Activated CD4-positive, alpha-beta T cell treated with anti-CD3 and anti-CD28 coated beads, Interleukin-2, amount 10 ng/mL, durations not matched to agents 24 days and 14 days (primary cell): ENCODE results near the gene DAB1. TPM values are rescaled to one million over a fixed set of nuclear protein-coding genes. Genes with fewer than 3 reads are reported as not detected.

Source experiments
- DNase-seq: peaks from one replicate; pipeline ENCODE4 v3.0.0; 2022
- H3K27ac Mint-ChIP-seq: one replicate; pipeline ENCODE4 v1.8.0; 2022; ENCODE audit warnings: mild to moderate bottlenecking, mixed read lengths
- H3K27me3 Mint-ChIP-seq: one replicate; pipeline ENCODE4 v1.8.0; 2022; ENCODE audit warnings: mixed read lengths
- H3K36me3 Mint-ChIP-seq: one replicate; pipeline ENCODE4 v1.8.0; 2022; ENCODE audit warnings: low read depth, mild to moderate bottlenecking, mixed read lengths
- H3K4me1 Mint-ChIP-seq: one replicate; pipeline ENCODE4 v1.8.0; 2021; ENCODE audit warnings: mixed read lengths
- H3K4me3 Mint-ChIP-seq: one replicate; pipeline ENCODE4 v1.8.0; 2022; ENCODE audit warnings: mild to moderate bottlenecking, moderate library complexity, mixed read lengths
- H3K9me3 Mint-ChIP-seq: one replicate; pipeline ENCODE4 v1.8.0; 2021; ENCODE audit warnings: mixed read lengths
- intact Hi-C: fragments of 100-400 bp; cut with micrococcal nuclease; formaldehyde crosslinking; loops from one replicate; pipeline ENCODE4 v1.15.1; 2023
- total RNA-seq: library from RNA; stranded (reverse); gene quantifications from 2 replicates; pipeline ENCODE4 v1.2.3, GENCODE V29; 2022

Gene DAB1
- total RNA-seq, 1 donor from 2014 or later, result not detected

GRCh38 chr1:57311006-57311405 is 112.9 kb downstream of the DAB1 start:
- no peaks in the 10 kb centered on the region for H3K27me3 Mint-ChIP-seq
- H3K4me1 Mint-ChIP-seq, result peaks cover 12% of the 10 kb centered on the region
- H3K27ac Mint-ChIP-seq, result no peak overlapping the region
- peaks cover 11% of the 10 kb centered on the region for H3K9me3 Mint-ChIP-seq
- peaks cover 4% of the 10 kb centered on the region for H3K36me3 Mint-ChIP-seq
- intact Hi-C loops, result no loop called here
- DNase-seq, result no peak
- H3K4me3 Mint-ChIP-seq, result no peak overlapping the region

- H3K27me3 Mint-ChIP-seq, result no peaks in the 10 kb centered on the region
- intact Hi-C loops, result no loop called here
- peaks cover 12% of the 10 kb centered on the region for H3K4me1 Mint-ChIP-seq
- DNase-seq, result no peak
- H3K27ac Mint-ChIP-seq, result no peak overlapping the region
- H3K36me3 Mint-ChIP-seq, result peaks cover 4% of the 10 kb centered on the region
- H3K4me3 Mint-ChIP-seq, result no peak overlapping the region
- peaks cover 11% of the 10 kb centered on the region for H3K9me3 Mint-ChIP-seq
These were observed 114.2 kb downstream of the DAB1 start for GRCh38 chr1:57309630-57310029.

DNA sequence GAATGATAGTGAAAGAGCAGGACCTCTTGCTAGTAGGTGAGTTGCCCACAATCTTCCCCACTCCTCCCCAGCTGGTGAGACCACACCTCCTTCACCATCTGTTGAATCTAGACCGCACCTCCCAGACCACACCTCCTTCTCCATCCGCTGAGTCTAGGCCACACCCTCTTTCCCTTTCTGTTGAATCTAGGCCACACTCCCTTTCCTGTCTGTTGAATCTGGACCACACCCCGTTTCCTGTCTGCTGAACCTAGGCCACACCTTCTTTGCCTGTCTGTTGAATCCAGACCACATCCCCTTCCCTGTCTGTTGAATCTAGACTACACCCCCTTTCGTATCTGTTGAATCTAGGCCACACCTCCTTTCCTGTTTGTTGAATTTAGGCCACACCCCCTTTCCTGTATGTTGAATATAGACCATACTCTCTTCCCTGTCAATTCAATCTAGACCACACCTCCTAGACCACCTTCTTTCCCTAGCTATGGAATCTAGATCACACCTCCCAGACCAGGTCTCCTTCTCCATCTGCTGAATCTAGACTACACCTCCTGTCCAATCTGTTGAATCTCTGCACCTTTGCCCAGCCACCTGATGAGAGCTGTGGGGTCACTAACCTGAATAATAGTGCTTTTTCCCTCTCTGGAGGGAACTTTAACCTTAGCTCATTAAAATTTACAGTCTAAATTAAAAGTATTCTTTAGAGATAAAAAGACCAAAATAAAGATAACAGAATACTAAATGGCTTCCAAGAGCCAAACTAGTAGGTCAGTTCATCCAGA is 116.3 kb downstream of the DAB1 start:
- peaks cover 4% of the 10 kb centered on the region for H3K36me3 Mint-ChIP-seq
- intact Hi-C loops, result no loop called here

DNA sequence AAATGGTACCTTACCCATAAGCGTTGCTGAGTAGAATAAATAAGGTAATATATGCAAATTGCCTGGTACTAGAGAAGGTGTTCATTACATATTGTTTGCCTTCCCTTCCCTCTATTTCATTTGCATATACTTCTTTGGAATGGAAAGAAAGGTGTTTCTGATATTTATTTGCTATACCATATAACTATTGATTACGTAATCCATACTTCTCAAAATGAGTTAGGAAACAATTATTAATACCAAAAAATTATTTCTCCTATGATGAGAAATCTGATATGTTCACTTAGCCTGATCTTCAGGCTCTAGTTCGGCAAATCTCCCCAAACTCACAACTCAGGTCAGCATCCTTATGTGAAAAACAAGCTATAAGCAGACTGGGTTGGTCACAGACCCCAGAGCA is 119.3 kb downstream of the DAB1 start:
- Mint-ChIP-seq H3K4me3 (no peak overlapping the region), H3K4me1 (peaks cover 9% of the 10 kb centered on the region), H3K27ac (no peak overlapping the region), H3K27me3 (no peaks in the 10 kb centered on the region), H3K36me3 (peaks cover 4% of the 10 kb centered on the region), H3K9me3 (peaks cover 11% of the 10 kb centered on the region)
- intact Hi-C loops, result no loop called here
- no peak for DNase-seq

More for the DNA sequence above, 116.3 kb downstream of the DAB1 start:
- no peaks in the 10 kb centered on the region for H3K27me3 Mint-ChIP-seq
- peaks cover 12% of the 10 kb centered on the region for H3K4me1 Mint-ChIP-seq
- H3K27ac Mint-ChIP-seq, result peak overlapping the region; percentile 19
- H3K9me3 Mint-ChIP-seq, result peaks cover 11% of the 10 kb centered on the region
- H3K4me3 Mint-ChIP-seq, result peak overlapping the region; percentile 2
- DNase-seq, result peak; percentile 90

DNA sequence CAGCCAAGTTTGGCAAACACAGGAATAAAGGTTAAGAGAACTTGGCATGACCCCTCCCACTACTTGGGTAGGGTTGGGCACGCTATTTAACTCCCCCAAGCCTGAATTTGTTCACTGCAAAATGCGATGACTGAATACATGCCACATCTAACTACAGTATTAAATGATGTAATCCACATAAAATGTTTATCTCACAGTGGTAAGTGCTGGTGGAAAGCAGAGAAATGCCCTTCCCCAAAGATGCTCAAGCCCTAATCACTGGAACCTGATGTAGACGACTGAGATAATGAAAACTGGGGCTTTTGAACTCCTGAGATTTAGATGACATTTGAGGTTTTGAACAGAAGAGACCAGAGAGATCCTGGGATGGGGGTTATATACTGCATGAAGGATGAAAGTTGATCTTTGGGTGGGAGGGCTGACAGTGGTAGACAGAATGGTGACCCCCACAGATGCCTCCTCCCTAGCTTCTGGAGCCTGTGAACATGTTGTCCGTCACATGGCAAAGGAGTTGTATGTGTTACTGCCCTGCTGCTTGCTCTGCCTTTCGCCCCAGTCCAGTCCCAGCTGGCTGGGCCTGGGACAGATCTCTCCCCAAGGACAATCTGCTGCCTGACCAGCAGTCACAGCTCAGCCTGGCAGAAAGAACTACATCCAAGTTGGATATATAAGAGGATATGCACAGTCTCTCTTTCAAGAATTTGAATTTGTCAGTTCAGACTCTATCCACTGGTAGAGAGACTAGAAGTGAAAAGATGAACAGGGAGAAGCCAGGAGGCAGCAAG is 120.9 kb downstream of the DAB1 start:
- no peak overlapping the region for H3K4me3 Mint-ChIP-seq
- H3K4me1 Mint-ChIP-seq, result peaks cover 9% of the 10 kb centered on the region
- intact Hi-C loops, result no loop called here
- no peak for DNase-seq
- peaks cover 4% of the 10 kb centered on the region for H3K36me3 Mint-ChIP-seq
- H3K9me3 Mint-ChIP-seq, result peaks cover 11% of the 10 kb centered on the region
- no peaks in the 10 kb centered on the region for H3K27me3 Mint-ChIP-seq
- no peak overlapping the region for H3K27ac Mint-ChIP-seq

DNA sequence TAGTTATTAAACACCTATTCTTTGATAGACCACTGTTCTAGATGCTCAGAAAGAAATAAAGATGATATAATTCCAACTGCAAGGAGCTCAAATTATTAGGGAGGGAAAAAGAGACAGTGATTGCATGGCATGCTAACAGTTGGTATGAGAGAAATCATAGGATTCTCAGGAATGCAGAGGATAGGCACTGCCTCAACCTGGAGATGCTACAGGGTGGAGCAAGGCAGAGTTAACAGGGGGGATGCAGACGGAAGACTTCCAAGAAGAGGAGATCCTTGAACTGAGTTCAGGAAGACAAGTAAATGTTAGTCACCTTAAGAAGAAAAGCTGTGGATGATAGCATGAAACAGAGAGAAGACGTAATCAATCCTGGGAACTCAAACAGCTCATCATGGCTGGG is 123.7 kb downstream of the DAB1 start:
- Mint-ChIP-seq H3K4me1 (no peaks in the 10 kb centered on the region), H3K27ac (no peak overlapping the region), H3K36me3 (no peaks in the 10 kb centered on the region), H3K9me3 (no peaks in the 10 kb centered on the region), H3K4me3 (no peak overlapping the region), H3K27me3 (no peaks in the 10 kb centered on the region)
- DNase-seq, result no peak
- intact Hi-C loops, result no loop called here

DNA sequence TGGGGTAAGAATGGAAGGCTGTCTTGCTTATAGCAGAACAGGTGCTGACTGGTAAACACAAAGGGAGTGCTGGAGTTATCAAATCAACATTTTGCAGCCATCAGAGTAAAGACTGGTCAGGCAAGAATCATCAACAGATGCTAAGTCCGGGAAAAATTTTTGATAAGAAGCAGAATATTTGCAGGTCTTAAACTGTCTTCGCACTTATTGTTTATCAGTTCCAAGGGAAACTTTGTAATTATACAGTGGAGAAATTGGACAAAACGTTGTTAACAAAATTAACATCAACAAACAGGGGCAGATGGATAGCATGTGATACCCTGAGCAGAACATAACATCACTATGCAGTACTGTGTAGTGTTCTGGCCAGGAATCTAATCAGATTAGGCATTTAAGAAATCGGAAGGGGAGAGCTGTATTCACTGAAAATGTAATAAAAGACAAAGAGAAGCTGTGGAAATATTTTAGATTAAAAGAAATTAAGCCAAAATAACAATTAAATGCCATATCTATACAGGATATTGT is 127.1 kb downstream of the DAB1 start:
- no peaks in the 10 kb centered on the region for H3K36me3 Mint-ChIP-seq
- no peaks in the 10 kb centered on the region for H3K9me3 Mint-ChIP-seq
- DNase-seq, result no peak
- H3K4me3 Mint-ChIP-seq, result no peak overlapping the region
- no peak overlapping the region for H3K27ac Mint-ChIP-seq
- intact Hi-C loops, result no loop called here
- H3K4me1 Mint-ChIP-seq, result no peaks in the 10 kb centered on the region
- H3K27me3 Mint-ChIP-seq, result no peaks in the 10 kb centered on the region

DNA sequence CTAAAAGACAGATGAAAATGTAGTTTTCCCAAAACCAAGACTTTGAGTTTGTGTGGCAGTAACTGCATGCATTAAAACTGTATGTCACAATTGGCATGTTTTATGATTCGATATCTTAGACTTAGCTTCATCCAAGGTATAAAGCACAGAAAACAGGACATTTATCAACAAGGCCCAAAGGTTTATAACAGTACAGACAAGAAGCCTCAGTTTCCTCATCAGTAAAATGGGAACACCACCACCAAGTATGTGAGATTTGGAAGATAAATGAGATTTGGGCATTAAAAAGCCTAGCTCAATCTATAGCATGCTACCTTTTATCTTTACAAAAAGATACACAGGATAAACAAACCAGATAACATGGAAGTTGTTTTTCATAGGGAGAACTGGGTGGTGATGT is 128.5 kb downstream of the DAB1 start:
- H3K27me3 Mint-ChIP-seq, result no peaks in the 10 kb centered on the region
- no peaks in the 10 kb centered on the region for H3K36me3 Mint-ChIP-seq
- H3K27ac Mint-ChIP-seq, result no peak overlapping the region
- no peak overlapping the region for H3K4me3 Mint-ChIP-seq
- DNase-seq, result no peak
- no peaks in the 10 kb centered on the region for H3K4me1 Mint-ChIP-seq
- intact Hi-C loops, result no loop called here
- H3K9me3 Mint-ChIP-seq, result no peaks in the 10 kb centered on the region

DNA sequence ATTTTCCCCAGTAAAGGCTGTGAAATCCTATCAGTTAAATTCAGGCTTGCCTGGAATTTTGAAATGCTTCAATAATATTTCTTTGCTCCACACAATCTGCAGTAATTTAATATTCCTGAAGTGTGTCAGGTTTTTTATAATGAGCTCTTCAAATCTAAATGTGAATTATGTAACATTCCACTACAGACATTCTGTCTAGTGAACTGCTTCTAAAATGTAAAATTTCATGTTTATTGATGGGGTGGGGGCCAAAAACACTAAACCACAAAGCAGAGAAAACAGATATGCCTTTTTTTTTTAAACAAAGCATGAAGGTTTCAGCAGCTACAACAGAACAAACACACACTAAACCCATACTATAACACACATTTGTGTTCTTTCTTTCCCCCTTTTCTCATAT is 129.7 kb downstream of the DAB1 start:
- no peak overlapping the region for H3K27ac Mint-ChIP-seq
- H3K9me3 Mint-ChIP-seq, result no peaks in the 10 kb centered on the region
- H3K36me3 Mint-ChIP-seq, result no peaks in the 10 kb centered on the region
- intact Hi-C loops, result no loop called here
- H3K27me3 Mint-ChIP-seq, result no peaks in the 10 kb centered on the region
- H3K4me1 Mint-ChIP-seq, result no peaks in the 10 kb centered on the region
- DNase-seq, result no peak
- no peak overlapping the region for H3K4me3 Mint-ChIP-seq

DNA sequence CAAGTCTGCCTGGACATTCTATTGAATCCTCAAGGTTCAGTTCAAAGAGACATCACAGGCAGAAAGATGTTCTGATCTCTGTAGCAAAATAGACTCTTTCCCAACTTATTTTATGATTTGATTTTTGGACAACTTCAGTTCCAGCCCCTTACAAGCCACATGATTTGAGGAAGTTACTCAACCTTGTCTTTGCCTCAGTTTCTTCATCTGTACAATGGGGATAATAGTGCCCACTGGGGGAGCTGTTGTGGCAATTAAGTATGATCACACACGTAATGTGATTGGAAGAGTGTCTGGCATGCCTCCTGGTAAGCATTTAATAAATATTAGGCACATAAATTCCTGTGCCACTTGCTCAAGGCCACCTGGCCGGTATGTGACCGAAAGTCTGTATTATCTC is 130.6 kb downstream of the DAB1 start:
- Mint-ChIP-seq H3K27ac (no peak overlapping the region), H3K4me1 (no peaks in the 10 kb centered on the region), H3K27me3 (no peaks in the 10 kb centered on the region), H3K4me3 (no peak overlapping the region), H3K36me3 (no peaks in the 10 kb centered on the region), H3K9me3 (no peaks in the 10 kb centered on the region)
- intact Hi-C loops, result no loop called here
- DNase-seq, result no peak

DNA sequence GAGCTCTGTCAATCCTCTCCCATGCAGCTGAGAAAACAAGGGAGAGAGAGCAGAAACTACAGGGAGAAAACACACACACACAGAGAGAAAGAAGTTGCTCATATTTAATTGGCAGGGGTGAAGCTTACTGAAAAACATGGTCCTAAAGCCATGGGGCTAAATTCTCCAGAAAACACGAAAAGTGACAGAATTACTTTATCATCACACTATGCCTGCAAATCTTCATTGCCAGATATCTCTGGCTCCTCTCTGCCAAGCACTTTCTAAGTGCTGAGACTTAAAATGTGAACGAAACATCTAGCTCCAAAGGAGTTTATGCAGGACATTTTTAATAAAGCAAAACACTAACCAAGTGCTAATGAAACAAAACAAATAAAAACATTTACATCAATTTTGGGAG is 134.1 kb downstream of the DAB1 start:
- Mint-ChIP-seq H3K4me3 (no peak overlapping the region), H3K27ac (no peak overlapping the region), H3K36me3 (no peaks in the 10 kb centered on the region), H3K27me3 (no peaks in the 10 kb centered on the region), H3K9me3 (no peaks in the 10 kb centered on the region), H3K4me1 (no peaks in the 10 kb centered on the region)
- no peak for DNase-seq
- intact Hi-C loops, result no loop called here

GRCh38 chr1:57285992-57286391 is 137.9 kb downstream of the DAB1 start:
- Mint-ChIP-seq H3K4me1 (no peaks in the 10 kb centered on the region), H3K9me3 (no peaks in the 10 kb centered on the region), H3K36me3 (no peaks in the 10 kb centered on the region), H3K4me3 (no peak overlapping the region), H3K27me3 (no peaks in the 10 kb centered on the region), H3K27ac (no peak overlapping the region)
- intact Hi-C loops, result no loop called here
- no peak for DNase-seq

DNA sequence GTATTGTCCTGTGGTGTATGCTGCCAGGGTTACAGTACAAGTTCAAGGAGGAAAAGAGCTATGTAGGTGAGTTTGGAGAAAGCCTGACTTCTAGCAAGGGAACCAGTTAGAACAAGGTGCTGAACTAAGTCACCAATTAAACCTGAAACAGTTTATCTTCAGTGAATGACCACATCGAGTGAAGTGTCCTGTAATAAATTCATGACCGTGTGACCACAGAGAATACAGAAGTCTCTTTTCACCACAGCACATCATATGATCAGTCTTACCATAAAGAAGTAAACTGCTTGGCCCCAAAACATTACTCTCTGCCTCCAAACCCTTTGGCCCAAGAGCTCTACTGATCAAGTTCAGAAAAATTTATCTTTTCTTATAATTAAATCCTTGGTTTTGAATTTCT is 141.4 kb downstream of the DAB1 start:
- Mint-ChIP-seq H3K9me3 (no peaks in the 10 kb centered on the region), H3K4me1 (no peaks in the 10 kb centered on the region), H3K36me3 (no peaks in the 10 kb centered on the region), H3K27me3 (no peaks in the 10 kb centered on the region), H3K4me3 (no peak overlapping the region), H3K27ac (no peak overlapping the region)
- intact Hi-C loops, result no loop called here
- no peak for DNase-seq

DNA sequence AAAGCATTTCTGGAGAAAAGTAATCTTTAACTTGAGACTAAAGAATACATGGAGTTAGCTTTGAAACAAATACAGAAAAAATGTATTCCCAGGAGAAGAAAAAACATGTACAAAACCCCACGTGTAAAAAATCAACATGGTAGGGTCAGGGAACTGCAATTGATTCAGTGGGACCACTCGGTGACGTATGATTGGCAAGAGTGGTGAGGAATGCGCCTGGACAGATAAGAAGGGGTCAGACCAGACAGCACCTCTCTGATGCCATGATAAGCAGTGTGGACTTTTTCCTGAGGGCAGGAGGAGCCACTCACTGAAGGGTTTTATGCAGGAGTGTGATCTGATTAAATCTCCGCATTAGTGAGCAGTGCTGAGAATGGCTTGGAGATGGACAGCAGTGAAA is 142.5 kb downstream of the DAB1 start:
- no peak for DNase-seq
- Mint-ChIP-seq H3K36me3 (no peaks in the 10 kb centered on the region), H3K4me1 (no peaks in the 10 kb centered on the region), H3K4me3 (no peak overlapping the region), H3K9me3 (no peaks in the 10 kb centered on the region), H3K27me3 (no peaks in the 10 kb centered on the region), H3K27ac (no peak overlapping the region)
- intact Hi-C loops, result no loop called here
